GM18517 (cell line): ENCODE measurements around the gene SHB.
"Not testable (repeated sequence)": the region's sequence is repeated elsewhere in the genome, so short reads cannot be mapped to it uniquely, and the experiment has no call there.

Experiments used
- ATAC-seq: cut with Tn5 transposase; IDR thresholded peaks from one replicate; pipeline ENCODE4 v1.9.1; 2021; ENCODE audit warnings: mild to moderate bottlenecking, moderate library complexity; ENCODE audit not compliant: unreplicated experiment

The SHB gene

GRCh38 chr9:37908283-37908682 is 160.7 kb downstream of the SHB start:
- no peak for ATAC-seq

GRCh38 chr9:37906312-37907239 is 162.5 kb downstream of the SHB start:
- ATAC-seq: no peak

- ATAC-seq: no peak
Measured at GRCh38 chr9:37905776-37906175, 163.3 kb downstream of the SHB start.

GRCh38 chr9:37905131-37905505 is 163.9 kb downstream of the SHB start:
- ATAC-seq: no peak

GRCh38 chr9:37904445-37905130 is 164.4 kb downstream of the SHB start:
- ATAC-seq: no peak

- peak; percentile 85 for ATAC-seq
Measured at GRCh38 chr9:37903647-37904444, 165.2 kb downstream of the SHB start, which contains the start of gene SLC25A51. Gene SLC25A51 (minus strand): TSS chr9:37904127. CDS start chr9:37888550, 15,577 bp downstream.

- peak; percentile 8 for ATAC-seq
Measured at GRCh38 chr9:37902796-37903646, 166.0 kb downstream of the SHB start.

- no peak for ATAC-seq
Measured at GRCh38 chr9:37902131-37902530, 166.9 kb downstream of the SHB start.

- ATAC-seq: no peak
Measured at GRCh38 chr9:37899041-37899440, 170.0 kb downstream of the SHB start.

- no peak for ATAC-seq
Measured at GRCh38 chr9:37897665-37898064, 171.4 kb downstream of the SHB start.

GRCh38 chr9:37892063-37892462 is 177.0 kb downstream of the SHB start:
- no peak for ATAC-seq

GRCh38 chr9:37891042-37891441 is 178.0 kb downstream of the SHB start:
- not testable (repeated sequence) for ATAC-seq

- no peak for ATAC-seq
Measured at GRCh38 chr9:37889536-37889935, 179.5 kb downstream of the SHB start.

GRCh38 chr9:37887977-37888583 is 180.9 kb downstream of the SHB start:
- not testable (repeated sequence) for ATAC-seq

- no peak for ATAC-seq
Measured at GRCh38 chr9:37880916-37881479, 188.0 kb downstream of the SHB start.

GRCh38 chr9:37876376-37876775 is 192.7 kb downstream of the SHB start:
- ATAC-seq: no peak

GRCh38 chr9:37873955-37874354 is 195.1 kb downstream of the SHB start:
- ATAC-seq: no peak

GRCh38 chr9:37870799-37871176 is 198.2 kb downstream of the SHB start:
- no peak for ATAC-seq

- no peak for ATAC-seq
Measured at GRCh38 chr9:37870081-37870798, 198.8 kb downstream of the SHB start.
